ENCODE data around the gene MED9. TPM values are rescaled to one million over a fixed set of nuclear protein-coding genes. Genes with fewer than 3 reads are reported as not detected.

MED9 gene
- total and polyA plus RNA-seq, 12 donors, result 8.2 to 41.2 (median 18.4) TPM

DNA sequence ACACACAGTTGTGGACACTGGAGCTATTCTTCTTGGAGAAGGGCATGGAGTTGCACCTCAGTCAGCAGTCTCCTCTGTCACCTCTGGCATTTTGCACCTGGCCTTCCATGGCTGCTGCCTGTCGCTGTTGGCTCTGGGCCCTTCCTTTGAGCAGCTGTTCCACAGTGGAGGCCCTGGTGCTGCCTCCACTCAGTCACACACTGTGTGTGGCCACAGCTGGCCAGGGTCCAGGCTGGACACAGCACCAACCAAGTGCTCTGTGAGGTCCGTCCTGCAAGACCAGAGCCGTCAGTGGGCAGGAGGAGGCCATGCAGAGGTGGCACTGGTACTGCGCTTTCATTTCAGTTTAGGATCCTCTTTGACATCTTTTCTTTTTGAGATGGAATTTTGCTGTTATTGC lies 21.6 kb upstream of the MED9 start:
- 80 to 94% (median 92%) methylated on average over 3 to 4 of the region's 4 CpGs for WGBS, 4 donors

DNA sequence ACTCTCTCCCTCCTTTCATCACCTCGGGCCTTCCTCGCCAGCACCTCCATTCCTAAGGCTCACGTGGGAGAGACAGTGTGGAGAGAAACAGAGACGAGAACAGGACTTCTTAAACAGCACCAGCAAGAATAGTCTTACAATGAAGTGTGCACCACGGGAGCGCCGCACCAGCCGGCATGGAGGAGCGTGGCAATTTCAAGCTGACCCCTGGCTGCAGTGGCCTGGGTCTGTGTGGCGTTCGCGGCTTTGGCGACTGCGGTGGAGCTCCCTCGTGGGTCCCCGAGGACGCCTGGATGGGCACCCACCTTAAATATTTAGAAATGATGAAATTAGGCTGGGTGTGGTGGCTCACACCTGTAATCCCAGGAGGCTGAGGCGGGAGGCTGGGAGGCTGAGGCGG lies 20.5 kb upstream of the MED9 start:
- DNase-seq, result no peak
- no peak overlapping the region for H3K4me3 ChIP-seq
- intact Hi-C loops (cut with DNase I), result no loop called here
- TF ChIP-seq, protein P1, sequence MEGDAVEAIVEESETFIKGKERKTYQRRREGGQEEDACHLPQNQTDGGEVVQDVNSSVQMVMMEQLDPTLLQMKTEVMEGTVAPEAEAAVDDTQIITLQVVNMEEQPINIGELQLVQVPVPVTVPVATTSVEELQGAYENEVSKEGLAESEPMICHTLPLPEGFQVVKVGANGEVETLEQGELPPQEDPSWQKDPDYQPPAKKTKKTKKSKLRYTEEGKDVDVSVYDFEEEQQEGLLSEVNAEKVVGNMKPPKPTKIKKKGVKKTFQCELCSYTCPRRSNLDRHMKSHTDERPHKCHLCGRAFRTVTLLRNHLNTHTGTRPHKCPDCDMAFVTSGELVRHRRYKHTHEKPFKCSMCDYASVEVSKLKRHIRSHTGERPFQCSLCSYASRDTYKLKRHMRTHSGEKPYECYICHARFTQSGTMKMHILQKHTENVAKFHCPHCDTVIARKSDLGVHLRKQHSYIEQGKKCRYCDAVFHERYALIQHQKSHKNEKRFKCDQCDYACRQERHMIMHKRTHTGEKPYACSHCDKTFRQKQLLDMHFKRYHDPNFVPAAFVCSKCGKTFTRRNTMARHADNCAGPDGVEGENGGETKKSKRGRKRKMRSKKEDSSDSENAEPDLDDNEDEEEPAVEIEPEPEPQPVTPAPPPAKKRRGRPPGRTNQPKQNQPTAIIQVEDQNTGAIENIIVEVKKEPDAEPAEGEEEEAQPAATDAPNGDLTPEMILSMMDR (IDR thresholded peaks at IDR 0.05), result no peak
- TF ChIP-seq POLR2A (IDR thresholded peaks at IDR 0.05), result no peak
- H3K27me3 ChIP-seq, result no peaks in the 10 kb centered on the region
- no peaks in the 10 kb centered on the region for H3K9me3 ChIP-seq (replicated peaks in 1 of 3)
- no peaks in the 10 kb centered on the region for H3K36me3 ChIP-seq (replicated peaks in 1 of 2)
- no peak overlapping the region for H3K27ac ChIP-seq
- H3K4me1 ChIP-seq (replicated peaks in 1 of 2), result no peaks in the 10 kb centered on the region
- WGBS, 4 donors, result 84 to 89% (median 84%) methylated on average over 15 to 19 of the region's 19 CpGs

More for the DNA sequence above, 21.6 kb upstream of the MED9 start:
- Histone ChIP-seq H3K27ac (no peak overlapping the region), H3K4me1 (replicated peaks in 1 of 2) (no peaks in the 10 kb centered on the region), H3K36me3 (replicated peaks in 1 of 2) (no peaks in the 10 kb centered on the region), H3K27me3 (no peaks in the 10 kb centered on the region), H3K4me3 (no peak overlapping the region), H3K9me3 (replicated peaks in 1 of 3) (no peaks in the 10 kb centered on the region)
- intact Hi-C loops (cut with DNase I), result no loop called here
- DNase-seq, result no peak
- no peak for TF ChIP-seq POLR2A (IDR thresholded peaks at IDR 0.05)
- TF ChIP-seq, protein P1 (IDR thresholded peaks at IDR 0.05), result no peak

DNA sequence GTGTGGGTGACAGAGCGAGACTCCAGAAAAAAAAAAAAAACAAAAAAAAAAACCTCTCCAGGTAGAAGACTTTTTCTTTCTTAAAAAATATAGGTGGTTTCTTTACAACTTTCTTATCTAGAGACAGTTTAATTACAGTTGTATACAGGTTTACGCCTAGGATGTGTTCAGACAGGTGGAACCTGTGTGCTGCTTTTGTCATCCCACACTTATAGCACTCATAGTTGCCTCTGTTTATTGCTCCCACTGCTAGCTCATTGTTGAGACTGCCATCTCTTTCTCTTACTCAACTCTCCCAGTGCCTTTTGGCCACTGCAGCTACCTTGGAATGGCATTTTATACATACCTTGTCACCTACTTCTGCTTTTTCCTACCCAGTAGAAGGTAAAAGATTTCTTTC lies 19.1 kb upstream of the MED9 start:
- no peaks in the 10 kb centered on the region for H3K27me3 ChIP-seq
- TF ChIP-seq, protein P1 (IDR thresholded peaks at IDR 0.05), result no peak
- TF ChIP-seq POLR2A (IDR thresholded peaks at IDR 0.05), result no peak
- H3K27ac ChIP-seq, result no peak overlapping the region
- H3K9me3 ChIP-seq (replicated peaks in 1 of 3), result no peaks in the 10 kb centered on the region
- WGBS, 4 donors, result 85 to 100% (median 94%) methylated on average over 2 of the region's 2 CpGs
- no peak for DNase-seq
- no peak overlapping the region for H3K4me3 ChIP-seq
- H3K36me3 ChIP-seq (replicated peaks in 1 of 2), result no peaks in the 10 kb centered on the region
- intact Hi-C loops (cut with DNase I), result no loop called here
- H3K4me1 ChIP-seq (replicated peaks in 1 of 2), result no peaks in the 10 kb centered on the region

DNA sequence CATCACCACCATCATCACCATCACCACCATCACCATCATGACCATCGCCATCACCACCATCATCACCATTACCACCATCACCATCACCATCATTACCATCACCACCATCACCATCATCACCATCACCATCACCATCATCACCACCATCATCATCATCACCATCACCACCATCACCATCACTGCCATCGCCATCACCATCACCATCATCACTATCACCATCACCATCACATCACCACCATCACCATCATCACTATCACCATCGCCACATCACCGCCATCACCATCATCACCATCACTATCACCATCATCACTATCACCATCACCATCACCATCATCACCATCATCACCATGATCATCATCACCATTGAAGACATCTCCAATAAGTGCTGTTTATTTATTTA lies 16.8 kb upstream of the MED9 start:
- no peak overlapping the region for H3K4me3 ChIP-seq
- DNase-seq, result no peak
- 93 to 98% (median 95%) methylated on average over 4 of the region's 4 CpGs for WGBS, 4 donors
- no peaks in the 10 kb centered on the region for H3K9me3 ChIP-seq (replicated peaks in 1 of 3)
- H3K4me1 ChIP-seq (replicated peaks in 1 of 2), result no peaks in the 10 kb centered on the region
- no peaks in the 10 kb centered on the region for H3K36me3 ChIP-seq (replicated peaks in 1 of 2)
- H3K27me3 ChIP-seq, result no peaks in the 10 kb centered on the region
- intact Hi-C loops (cut with DNase I), result no loop called here
- TF ChIP-seq, protein P1 (IDR thresholded peaks at IDR 0.05), result no peak
- no peak for TF ChIP-seq POLR2A (IDR thresholded peaks at IDR 0.05)
- no peak overlapping the region for H3K27ac ChIP-seq
